Right atrium auricular region (tissue), 2 donors: ENCODE results near the gene NUDT3. TPM values are rescaled to one million over a fixed set of nuclear protein-coding genes. Genes with fewer than 3 reads are reported as not detected.
A peak's percentile ranks its signal among the peaks of the same experiment; 100 is the strongest.

Source experiments
- DNase-seq: peaks from one replicate; pipeline ENCODE4 v3.0.0-alpha.2; 2019; ENCODE audit warnings: low spot score
- H3K27ac ChIP-seq, 2 donors: fragments of 200-600 bp; sonication (generic); 1 replicate in 1 of 2; 2 replicates in 1 of 2; pipeline ENCODE4 v1.5.1; 2016 to 2019
- H3K27me3 ChIP-seq, 2 donors: fragments of 200-600 bp; sonication (generic); one replicate each; pipeline versions ENCODE4 v1.5.1 to v1.6.0; 2017 to 2019
- H3K36me3 ChIP-seq: fragments of 200-600 bp; sonication (generic); one replicate; pipeline ENCODE4 v1.5.1; 2016
- H3K4me1 ChIP-seq, 2 donors: fragments of 200-600 bp; sonication (generic); one replicate each; pipeline versions ENCODE4 v1.5.1 to v1.6.0; 2017 to 2019
- H3K4me3 ChIP-seq, 2 donors: fragments of 200-600 bp; sonication (generic); 1 replicate in 1 of 2; 2 replicates in 1 of 2; pipeline ENCODE4 v1.5.1; 2017 to 2019; ENCODE audit warnings: mild to moderate bottlenecking in 1 of 2, moderate library complexity in 1 of 2
- H3K9me3 ChIP-seq, 2 donors: fragments of 200-600 bp; sonication (generic); one replicate each; pipeline ENCODE4 v1.5.1; 2019
- total RNA-seq, 2 donors: library from RNA; depleted of rRNA; stranded (reverse); fragments of >200 nt; gene quantifications; one replicate each; pipeline ENCODE4 v1.1.0, GENCODE V29; 2016
- TF ChIP-seq, protein P1 (sequence below), 2 donors: fragments of 200-600 bp; sonication (generic); IDR thresholded peaks; one replicate each; pipeline ENCODE4 v1.5.1; 2019; ENCODE audit warnings: antibody characterized with exemption in 2 of 2

The NUDT3 gene
- total RNA-seq, 2 donors from 2014 or later: 47.2 to 53.5 TPM

DNA sequence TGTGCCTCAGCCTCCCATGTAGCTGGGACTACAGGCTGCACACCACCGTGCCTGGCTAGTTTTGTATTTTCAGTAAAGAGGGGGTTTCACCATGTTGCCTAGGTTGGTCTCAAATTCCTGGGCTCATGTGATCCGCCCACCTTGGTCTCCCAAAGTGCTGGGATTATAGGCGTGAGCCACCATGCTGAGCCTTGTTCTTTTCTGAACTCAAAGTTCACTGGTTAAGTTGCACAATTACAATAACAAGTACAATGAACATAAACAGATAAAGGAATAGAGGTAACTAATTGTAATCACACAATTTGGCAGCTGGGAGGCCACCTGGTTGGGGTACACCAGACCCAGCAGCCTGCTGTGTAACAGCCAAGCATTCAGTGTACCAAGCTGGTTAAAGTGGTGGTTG is 6.7 kb downstream of the NUDT3 start:
- Histone ChIP-seq H3K27ac (no peak overlapping the region), H3K4me1 (peaks cover 0 to 53% of the 10 kb centered on the region in 2 donors), H3K9me3 (no peaks in the 10 kb centered on the region), H3K4me3 (no peak overlapping the region), H3K27me3 (no peaks in the 10 kb centered on the region), H3K36me3 (no peaks in the 10 kb centered on the region)
- DNase-seq: no peak
- TF ChIP-seq, protein P1, sequence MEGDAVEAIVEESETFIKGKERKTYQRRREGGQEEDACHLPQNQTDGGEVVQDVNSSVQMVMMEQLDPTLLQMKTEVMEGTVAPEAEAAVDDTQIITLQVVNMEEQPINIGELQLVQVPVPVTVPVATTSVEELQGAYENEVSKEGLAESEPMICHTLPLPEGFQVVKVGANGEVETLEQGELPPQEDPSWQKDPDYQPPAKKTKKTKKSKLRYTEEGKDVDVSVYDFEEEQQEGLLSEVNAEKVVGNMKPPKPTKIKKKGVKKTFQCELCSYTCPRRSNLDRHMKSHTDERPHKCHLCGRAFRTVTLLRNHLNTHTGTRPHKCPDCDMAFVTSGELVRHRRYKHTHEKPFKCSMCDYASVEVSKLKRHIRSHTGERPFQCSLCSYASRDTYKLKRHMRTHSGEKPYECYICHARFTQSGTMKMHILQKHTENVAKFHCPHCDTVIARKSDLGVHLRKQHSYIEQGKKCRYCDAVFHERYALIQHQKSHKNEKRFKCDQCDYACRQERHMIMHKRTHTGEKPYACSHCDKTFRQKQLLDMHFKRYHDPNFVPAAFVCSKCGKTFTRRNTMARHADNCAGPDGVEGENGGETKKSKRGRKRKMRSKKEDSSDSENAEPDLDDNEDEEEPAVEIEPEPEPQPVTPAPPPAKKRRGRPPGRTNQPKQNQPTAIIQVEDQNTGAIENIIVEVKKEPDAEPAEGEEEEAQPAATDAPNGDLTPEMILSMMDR (IDR thresholded peaks at IDR 0.05): no peak

DNA sequence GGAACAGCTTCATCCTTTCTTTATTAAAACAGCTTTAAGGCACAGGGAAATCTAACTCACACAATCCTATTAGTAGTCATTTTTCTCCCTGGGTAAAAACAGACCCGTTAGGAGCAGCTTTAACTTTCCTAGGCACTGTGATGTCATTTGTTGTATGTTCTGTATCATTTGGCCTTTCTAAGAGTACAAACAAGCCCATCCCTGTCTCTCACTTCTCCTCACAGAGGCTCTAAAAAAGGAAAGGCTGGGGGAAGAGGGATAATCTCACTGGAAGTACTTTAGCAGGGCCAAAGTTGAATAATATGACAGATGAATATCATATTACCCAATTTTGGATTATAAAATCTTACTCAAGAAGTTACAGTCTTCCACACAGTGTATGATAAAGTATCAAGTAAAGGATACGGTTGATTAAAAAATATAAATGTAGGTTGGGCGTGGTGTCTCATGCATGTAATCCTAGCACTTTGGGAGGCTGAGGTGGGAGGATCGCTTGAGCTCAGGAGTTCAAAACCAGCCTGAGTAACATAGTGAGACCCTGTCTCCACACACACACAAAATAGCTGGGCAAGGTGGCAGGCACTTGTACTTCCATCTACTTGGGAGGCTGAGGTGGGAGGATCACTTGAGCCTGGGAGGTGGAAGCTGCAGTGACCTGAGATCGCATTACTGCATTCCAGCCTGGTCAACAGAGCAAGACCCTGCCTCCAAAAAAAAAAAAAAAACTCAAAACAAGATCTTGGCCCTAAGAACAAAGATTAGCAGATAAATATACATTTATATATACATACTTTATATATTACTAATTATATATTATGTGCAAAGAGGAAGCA is 7.9 kb downstream of the NUDT3 start:
- Histone ChIP-seq H3K27ac (peak overlapping the region; percentile 23 to 73), H3K36me3 (no peaks in the 10 kb centered on the region), H3K4me1 (peaks cover 0 to 43% of the 10 kb centered on the region in 2 donors), H3K9me3 (no peaks in the 10 kb centered on the region), H3K27me3 (no peaks in the 10 kb centered on the region), H3K4me3 (no peak overlapping the region)
- no peak for DNase-seq
- TF ChIP-seq, protein P1 (IDR thresholded peaks at IDR 0.05): no peak

DNA sequence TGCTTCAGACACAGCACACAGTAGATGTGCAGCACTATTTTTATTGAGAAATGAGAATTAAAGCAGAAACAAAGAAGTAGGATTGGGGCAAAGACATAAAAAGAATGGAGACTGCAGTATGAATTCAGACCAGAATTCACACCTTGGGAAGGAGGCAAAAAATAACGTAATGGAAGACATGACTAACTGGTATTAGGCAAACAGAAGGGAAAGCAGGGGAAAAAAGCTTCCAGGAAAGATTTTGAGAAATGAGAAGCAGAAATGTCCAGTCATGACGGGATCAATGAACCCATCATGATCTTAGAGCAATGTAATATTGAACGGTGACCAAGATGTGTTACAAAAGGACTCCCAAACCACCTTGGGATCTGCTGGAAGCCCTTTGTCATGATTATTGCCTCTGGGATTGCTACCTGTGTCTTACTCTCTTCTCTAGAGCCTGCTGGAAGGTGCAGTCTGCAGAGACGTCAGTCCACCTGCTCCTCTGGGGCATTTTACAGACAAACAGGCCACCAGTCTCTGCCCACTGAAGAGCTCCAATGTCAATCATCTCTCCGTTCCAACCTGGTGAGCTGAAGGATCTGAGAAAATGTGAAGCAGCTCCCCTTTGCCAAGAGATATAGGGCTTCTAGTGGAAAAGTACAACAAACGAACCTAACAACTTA is 8.7 kb downstream of the NUDT3 start:
- no peaks in the 10 kb centered on the region for H3K27me3 ChIP-seq
- H3K9me3 ChIP-seq: no peaks in the 10 kb centered on the region
- no peaks in the 10 kb centered on the region for H3K36me3 ChIP-seq
- H3K4me1 ChIP-seq: peaks cover 0 to 43% of the 10 kb centered on the region in 2 donors
- DNase-seq: no peak
- no peak overlapping the region for H3K4me3 ChIP-seq
- TF ChIP-seq, protein P1 (IDR thresholded peaks at IDR 0.05): no peak
- peak overlapping the region; percentile 23 to 73 for H3K27ac ChIP-seq

DNA sequence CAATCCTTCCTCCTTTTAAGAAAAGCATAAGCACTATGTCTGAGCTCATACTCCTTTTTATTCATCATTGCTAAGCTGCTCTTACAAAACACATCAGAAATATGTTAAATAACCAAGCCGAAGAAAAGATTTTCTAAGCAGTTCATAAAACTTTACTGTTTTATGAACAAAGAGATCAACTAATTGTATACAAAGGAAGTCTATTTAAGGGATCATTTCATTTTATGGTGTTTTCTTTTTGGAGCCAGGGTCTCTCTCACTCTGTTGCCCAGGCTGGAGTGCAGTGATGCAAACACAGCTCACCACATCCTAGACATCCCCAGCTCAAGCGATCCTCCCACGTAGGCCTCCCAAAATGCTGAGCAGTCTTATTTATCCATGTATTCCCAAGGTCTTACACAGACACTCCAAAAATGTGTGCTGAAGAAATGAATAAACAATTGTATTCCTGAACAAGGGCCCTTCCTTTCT is 9.3 kb downstream of the NUDT3 start:
- no peaks in the 10 kb centered on the region for H3K9me3 ChIP-seq
- H3K4me3 ChIP-seq: no peak overlapping the region
- TF ChIP-seq, protein P1 (IDR thresholded peaks at IDR 0.05): no peak
- DNase-seq: no peak
- H3K36me3 ChIP-seq: no peaks in the 10 kb centered on the region
- H3K27ac ChIP-seq: peak overlapping the region in 1 of 2 donors; percentile 73
- peaks cover 0 to 43% of the 10 kb centered on the region in 2 donors for H3K4me1 ChIP-seq
- no peaks in the 10 kb centered on the region for H3K27me3 ChIP-seq

DNA sequence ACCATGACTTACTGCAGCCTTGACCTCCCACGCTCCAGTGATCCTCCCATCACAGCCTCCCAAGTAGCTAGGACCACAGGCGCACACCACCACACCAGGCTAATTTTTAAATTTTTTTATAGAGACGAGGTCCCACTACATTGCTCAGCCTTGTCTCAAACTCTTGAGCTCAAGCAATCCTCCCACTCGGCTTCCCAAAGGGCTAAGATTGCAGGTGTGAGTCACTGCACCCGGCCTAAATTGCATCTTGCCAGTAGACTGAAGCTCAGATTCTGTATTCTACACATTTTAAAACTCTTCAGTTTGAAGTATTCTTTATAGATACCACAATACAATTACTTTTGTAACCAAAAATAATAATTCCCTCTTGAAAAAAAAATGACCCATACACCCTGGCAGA is 11.4 kb downstream of the NUDT3 start:
- H3K4me1 ChIP-seq: peaks cover 0 to 32% of the 10 kb centered on the region in 2 donors
- no peaks in the 10 kb centered on the region for H3K9me3 ChIP-seq
- no peak overlapping the region for H3K27ac ChIP-seq
- no peak for DNase-seq
- H3K27me3 ChIP-seq: no peaks in the 10 kb centered on the region
- TF ChIP-seq, protein P1 (IDR thresholded peaks at IDR 0.05): no peak
- no peak overlapping the region for H3K4me3 ChIP-seq
- no peaks in the 10 kb centered on the region for H3K36me3 ChIP-seq
